GM19468 (cell line): ENCODE results near the gene ARHGAP8.
"Not testable (repeated sequence)": the region's sequence is repeated elsewhere in the genome, so short reads cannot be mapped to it uniquely, and the experiment has no call there.

ENCODE experiments used
- ATAC-seq: cut with Tn5 transposase; IDR thresholded peaks from one replicate; pipeline ENCODE4 v1.9.1; 2021; ENCODE audit warnings: mild to moderate bottlenecking, moderate library complexity, moderate number of reproducible peaks; ENCODE audit not compliant: unreplicated experiment; ENCODE audit errors: extremely low read depth

Gene ARHGAP8

DNA sequence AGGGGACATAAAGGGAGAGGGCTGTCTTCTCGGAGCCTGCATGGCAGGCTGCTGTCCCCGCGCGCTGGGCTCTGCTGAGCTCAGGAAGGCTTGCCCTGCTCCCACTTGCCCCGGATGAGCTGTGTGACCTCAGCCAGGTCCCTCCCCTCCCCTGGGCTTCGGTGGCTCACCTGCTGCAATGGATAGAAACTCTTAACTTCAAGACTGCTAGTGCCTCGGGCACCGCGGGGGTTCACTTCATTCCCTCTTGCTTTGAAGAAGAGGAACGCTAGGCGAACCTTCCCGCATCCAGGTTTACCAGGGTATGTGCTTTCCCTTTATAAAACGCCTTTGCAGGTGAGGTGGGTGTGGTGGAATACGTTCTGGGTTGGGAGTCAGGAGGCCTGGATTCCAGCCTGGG lies 142.4 kb downstream of the ARHGAP8 start:
- no peak for ATAC-seq

- ATAC-seq = no peak
Measured at GRCh38 chr22:44895296-44896055, 143.1 kb downstream of the ARHGAP8 start.

DNA sequence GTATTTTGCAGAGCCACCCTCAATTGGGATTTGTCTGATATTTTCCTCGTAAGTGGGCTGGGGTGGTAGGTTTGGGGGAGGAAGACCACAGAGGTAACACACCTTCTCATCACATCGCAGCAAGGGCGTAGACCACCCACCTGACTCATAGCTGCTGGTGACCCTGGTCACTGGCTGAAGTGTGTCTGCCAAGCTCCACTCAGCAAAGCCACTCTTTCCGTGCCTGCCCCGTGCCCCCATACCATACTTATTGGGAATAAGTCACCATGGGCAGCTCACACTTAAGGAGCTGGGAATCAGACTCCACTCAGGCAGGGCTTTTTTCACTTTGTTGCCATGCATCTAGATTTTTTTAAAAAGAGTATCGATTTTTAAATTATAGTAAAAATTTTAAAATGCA lies 145.9 kb downstream of the ARHGAP8 start:
- no peak for ATAC-seq

- no peak for ATAC-seq
Measured at GRCh38 chr22:44901301-44901700, 148.9 kb downstream of the ARHGAP8 start.

GRCh38 chr22:44903164-44903563 lies 150.8 kb downstream of the ARHGAP8 start:
- not testable (repeated sequence) for ATAC-seq

DNA sequence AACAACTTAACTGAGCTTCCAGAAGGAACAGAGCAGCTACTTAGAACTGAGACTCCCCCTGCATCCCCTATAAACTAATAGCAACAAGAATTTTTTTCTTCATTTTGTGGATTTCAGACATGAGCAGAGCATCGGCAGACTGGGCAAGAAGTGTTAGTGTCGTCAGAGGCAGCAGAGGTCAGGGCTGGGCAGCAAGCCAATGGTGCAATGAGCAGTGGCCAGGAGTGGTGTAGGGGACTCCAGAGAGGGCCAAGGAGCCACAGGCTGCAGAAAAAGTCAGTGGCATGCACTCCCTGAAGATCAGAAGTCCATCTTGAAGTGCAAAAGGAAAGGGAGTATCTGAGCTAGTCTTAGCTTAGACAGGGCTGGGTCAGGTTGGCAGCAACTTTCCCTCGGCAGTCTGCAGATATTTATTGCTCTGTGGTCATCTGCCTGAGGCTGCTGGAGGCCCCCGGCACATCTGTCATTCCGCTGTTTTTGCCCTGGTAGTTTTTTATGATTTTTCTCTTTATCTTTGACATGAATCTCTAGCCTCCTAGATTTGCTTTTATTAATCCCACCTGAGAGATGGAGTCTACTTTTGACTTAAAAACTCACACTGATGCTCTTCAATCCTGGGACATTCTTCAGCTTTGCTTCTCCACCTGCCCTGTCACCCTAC lies 152.2 kb downstream of the ARHGAP8 start:
- not testable (repeated sequence) for ATAC-seq

GRCh38 chr22:44906248-44906936 lies 154.0 kb downstream of the ARHGAP8 start:
- no peak for ATAC-seq

GRCh38 chr22:44906999-44907644 lies 154.7 kb downstream of the ARHGAP8 start:
- no peak for ATAC-seq

DNA sequence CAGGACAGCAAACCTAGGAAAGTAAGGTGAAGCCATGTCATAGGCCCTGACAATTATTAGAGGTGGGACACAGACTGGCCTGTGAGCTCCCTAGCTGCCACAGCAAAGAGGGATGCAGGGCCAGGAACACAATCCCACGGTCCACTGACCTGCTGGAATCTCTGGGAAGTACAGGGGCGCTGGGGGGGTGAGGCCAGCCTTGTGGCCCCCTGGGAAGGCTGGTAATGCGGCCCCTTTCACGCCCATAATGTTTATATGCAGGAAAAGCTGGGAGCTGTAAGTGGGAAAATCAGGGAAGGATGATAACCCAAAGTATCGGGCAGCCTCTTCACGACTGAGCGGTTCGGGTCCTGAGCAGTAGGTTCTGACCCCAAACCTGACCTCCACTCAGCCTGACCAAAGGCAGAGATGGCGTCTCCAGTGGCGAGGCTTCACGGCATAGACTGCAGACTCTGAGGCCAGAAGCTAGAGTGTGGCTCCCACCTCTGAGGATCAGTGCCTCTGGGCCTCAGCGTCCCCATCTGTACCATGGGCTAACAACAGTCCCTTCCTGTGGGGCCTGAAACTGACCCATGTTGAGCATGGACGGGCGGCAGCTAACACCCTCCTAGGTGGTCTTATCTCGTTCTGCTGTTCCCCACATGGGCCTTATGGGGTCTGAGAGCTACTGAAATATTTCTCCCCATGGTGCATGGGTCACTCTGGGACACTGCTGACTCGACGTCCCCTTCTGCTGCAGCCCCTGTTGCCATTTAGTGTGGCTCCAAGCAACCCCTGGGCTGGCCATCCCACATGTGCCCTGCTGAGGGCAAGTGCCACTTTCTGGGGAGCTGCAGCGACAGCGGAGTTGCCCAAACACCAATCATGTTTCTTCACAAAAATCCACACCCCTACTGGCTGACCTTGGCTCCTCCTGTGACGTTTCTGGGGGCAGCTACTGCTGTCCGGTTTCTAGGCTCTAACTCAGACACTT lies 155.7 kb downstream of the ARHGAP8 start:
- ATAC-seq = no peak

GRCh38 chr22:44909241-44909640 lies 156.9 kb downstream of the ARHGAP8 start:
- no peak for ATAC-seq
